GM12891 (cell line): Measurements from ENCODE around the gene PTPRQ.

Source experiments
- POLR2A ChIP-seq: IDR thresholded peaks from 2 replicates; pipeline ENCODE4 v1.6.1; 2011; ENCODE audit warnings: low read depth, low read length, control low read depth
- POLR2AphosphoS5 ChIP-seq: IDR thresholded peaks from 2 replicates; pipeline ENCODE4 v1.6.1; 2011; ENCODE audit warnings: low read depth, low read length, control low read depth
- POU2F2 ChIP-seq: IDR thresholded peaks from 2 replicates; pipeline ENCODE4 v1.6.1; 2011; ENCODE audit warnings: low read depth, mild to moderate bottlenecking, control low read depth, low read length, moderate library complexity
- SPI1 ChIP-seq: IDR thresholded peaks from 2 replicates; pipeline ENCODE4 v1.6.1; 2011; ENCODE audit warnings: low read depth, low read length, control low read depth
- TAF1 ChIP-seq: IDR thresholded peaks from 2 replicates; pipeline ENCODE4 v1.6.1; 2011; ENCODE audit warnings: low read depth, low read length, control low read depth

DNA sequence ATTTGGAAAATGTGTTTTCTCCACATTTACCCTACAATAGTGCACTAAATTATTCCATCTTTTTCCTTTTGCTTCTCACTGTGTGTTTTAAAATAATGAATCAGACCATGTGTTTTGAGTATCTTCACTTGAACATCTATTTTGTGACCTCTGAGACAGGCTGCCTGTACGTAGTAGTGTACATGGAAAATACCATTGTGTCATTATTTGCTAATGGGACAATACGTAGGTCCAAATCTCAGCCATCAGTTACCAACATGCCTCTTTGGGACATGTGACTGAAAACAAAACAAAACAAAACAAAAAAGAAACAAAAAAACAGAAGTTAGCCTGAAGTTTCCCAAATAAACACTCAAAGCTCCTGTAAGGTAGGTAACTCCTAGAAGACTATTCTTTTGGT lies 256.3 kb downstream of the PTPRQ start:
- TF ChIP-seq POLR2A, result no peak
- TF ChIP-seq SPI1, result no peak
- TF ChIP-seq POLR2AphosphoS5, result no peak
- TF ChIP-seq TAF1, result no peak
- no peak for TF ChIP-seq POU2F2
